ENCODE results near the gene PRND. TPM values are rescaled to one million over a fixed set of nuclear protein-coding genes. Genes with fewer than 3 reads are reported as not detected.

Gene PRND
- total and polyA plus RNA-seq, 2 of the 8 experiments (the other 6 are each of a cell fraction or from before 2014, with no cell fraction given) = 0.09 to 0.11 TPM

DNA sequence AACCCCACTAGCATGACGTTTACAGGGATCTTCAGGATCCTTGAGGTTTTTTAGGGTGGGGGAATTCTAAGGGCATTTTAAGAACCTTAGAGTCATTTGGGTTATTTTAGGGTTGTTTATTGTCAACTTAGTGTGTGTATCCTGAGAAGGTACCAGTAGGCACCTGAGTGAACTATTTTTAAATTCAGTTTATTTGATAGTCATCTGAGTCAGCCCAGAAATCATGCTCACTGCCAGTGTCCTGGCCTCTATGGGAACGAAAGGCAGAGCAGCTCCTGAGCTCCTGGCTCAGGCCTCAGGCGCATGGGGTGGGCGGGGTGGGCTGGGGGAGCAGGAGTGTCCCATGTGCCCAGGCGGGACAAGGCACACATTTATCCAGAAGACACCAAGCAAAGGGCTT, 52.0 kb downstream of the PRND start (continued):
- TF ChIP-seq, protein P1, sequence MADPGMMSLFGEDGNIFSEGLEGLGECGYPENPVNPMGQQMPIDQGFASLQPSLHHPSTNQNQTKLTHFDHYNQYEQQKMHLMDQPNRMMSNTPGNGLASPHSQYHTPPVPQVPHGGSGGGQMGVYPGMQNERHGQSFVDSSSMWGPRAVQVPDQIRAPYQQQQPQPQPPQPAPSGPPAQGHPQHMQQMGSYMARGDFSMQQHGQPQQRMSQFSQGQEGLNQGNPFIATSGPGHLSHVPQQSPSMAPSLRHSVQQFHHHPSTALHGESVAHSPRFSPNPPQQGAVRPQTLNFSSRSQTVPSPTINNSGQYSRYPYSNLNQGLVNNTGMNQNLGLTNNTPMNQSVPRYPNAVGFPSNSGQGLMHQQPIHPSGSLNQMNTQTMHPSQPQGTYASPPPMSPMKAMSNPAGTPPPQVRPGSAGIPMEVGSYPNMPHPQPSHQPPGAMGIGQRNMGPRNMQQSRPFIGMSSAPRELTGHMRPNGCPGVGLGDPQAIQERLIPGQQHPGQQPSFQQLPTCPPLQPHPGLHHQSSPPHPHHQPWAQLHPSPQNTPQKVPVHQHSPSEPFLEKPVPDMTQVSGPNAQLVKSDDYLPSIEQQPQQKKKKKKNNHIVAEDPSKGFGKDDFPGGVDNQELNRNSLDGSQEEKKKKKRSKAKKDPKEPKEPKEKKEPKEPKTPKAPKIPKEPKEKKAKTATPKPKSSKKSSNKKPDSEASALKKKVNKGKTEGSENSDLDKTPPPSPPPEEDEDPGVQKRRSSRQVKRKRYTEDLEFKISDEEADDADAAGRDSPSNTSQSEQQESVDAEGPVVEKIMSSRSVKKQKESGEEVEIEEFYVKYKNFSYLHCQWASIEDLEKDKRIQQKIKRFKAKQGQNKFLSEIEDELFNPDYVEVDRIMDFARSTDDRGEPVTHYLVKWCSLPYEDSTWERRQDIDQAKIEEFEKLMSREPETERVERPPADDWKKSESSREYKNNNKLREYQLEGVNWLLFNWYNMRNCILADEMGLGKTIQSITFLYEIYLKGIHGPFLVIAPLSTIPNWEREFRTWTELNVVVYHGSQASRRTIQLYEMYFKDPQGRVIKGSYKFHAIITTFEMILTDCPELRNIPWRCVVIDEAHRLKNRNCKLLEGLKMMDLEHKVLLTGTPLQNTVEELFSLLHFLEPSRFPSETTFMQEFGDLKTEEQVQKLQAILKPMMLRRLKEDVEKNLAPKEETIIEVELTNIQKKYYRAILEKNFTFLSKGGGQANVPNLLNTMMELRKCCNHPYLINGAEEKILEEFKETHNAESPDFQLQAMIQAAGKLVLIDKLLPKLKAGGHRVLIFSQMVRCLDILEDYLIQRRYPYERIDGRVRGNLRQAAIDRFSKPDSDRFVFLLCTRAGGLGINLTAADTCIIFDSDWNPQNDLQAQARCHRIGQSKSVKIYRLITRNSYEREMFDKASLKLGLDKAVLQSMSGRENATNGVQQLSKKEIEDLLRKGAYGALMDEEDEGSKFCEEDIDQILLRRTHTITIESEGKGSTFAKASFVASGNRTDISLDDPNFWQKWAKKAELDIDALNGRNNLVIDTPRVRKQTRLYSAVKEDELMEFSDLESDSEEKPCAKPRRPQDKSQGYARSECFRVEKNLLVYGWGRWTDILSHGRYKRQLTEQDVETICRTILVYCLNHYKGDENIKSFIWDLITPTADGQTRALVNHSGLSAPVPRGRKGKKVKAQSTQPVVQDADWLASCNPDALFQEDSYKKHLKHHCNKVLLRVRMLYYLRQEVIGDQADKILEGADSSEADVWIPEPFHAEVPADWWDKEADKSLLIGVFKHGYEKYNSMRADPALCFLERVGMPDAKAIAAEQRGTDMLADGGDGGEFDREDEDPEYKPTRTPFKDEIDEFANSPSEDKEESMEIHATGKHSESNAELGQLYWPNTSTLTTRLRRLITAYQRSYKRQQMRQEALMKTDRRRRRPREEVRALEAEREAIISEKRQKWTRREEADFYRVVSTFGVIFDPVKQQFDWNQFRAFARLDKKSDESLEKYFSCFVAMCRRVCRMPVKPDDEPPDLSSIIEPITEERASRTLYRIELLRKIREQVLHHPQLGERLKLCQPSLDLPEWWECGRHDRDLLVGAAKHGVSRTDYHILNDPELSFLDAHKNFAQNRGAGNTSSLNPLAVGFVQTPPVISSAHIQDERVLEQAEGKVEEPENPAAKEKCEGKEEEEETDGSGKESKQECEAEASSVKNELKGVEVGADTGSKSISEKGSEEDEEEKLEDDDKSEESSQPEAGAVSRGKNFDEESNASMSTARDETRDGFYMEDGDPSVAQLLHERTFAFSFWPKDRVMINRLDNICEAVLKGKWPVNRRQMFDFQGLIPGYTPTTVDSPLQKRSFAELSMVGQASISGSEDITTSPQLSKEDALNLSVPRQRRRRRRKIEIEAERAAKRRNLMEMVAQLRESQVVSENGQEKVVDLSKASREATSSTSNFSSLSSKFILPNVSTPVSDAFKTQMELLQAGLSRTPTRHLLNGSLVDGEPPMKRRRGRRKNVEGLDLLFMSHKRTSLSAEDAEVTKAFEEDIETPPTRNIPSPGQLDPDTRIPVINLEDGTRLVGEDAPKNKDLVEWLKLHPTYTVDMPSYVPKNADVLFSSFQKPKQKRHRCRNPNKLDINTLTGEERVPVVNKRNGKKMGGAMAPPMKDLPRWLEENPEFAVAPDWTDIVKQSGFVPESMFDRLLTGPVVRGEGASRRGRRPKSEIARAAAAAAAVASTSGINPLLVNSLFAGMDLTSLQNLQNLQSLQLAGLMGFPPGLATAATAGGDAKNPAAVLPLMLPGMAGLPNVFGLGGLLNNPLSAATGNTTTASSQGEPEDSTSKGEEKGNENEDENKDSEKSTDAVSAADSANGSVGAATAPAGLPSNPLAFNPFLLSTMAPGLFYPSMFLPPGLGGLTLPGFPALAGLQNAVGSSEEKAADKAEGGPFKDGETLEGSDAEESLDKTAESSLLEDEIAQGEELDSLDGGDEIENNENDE (IDR thresholded peaks at IDR 0.05; ENCODE audit: insufficient replicate concordance, low read length) = no peak
- no peak for TF ChIP-seq MAFK (IDR thresholded peaks at IDR 0.05; ENCODE audit: low read depth, low read length)
- TF ChIP-seq TAF7 (optimal IDR thresholded peaks at IDR 0.05; ENCODE audit: borderline replicate concordance, low read depth, low read length) = no peak
- no peak for TF ChIP-seq BACH1 (IDR thresholded peaks at IDR 0.05; ENCODE audit: low read length)
- TF ChIP-seq SIX5 (IDR thresholded peaks at IDR 0.05; ENCODE audit: low read depth, low read length) = no peak
- TF ChIP-seq SAP30 (IDR thresholded peaks at IDR 0.05; ENCODE audit: insufficient read depth, insufficient replicate concordance, low read length) = no peak
- TF ChIP-seq TAF1 (IDR thresholded peaks at IDR 0.05; ENCODE audit: low read depth, low read length) = no peak
